Dermis microvascular lymphatic vessel endothelial cell (primary cell): ENCODE data around the gene ATAD3A. TPM values are rescaled to one million over a fixed set of nuclear protein-coding genes. Genes with fewer than 3 reads are reported as not detected.
"Not testable (repeated sequence)": the region's sequence is repeated elsewhere in the genome, so short reads cannot be mapped to it uniquely, and the experiment has no call there.

ENCODE experiments used
- DNase-seq, 2 donors: peaks; one replicate each; pipeline versions ENCODE4 v3.0.0 to v3.0.0-alpha.2; 2010; ENCODE audit warnings: low read depth in 2 of 2
- total RNA-seq: library from RNA; depleted of rRNA; stranded (reverse); fragments of >200 nt; gene quantifications from 2 replicates; pipeline ENCODE4 v1.2.1, GENCODE V29; 2014

ATAD3A gene
- 25.0 and 27.4 TPM in 2 replicates for total RNA-seq

DNA sequence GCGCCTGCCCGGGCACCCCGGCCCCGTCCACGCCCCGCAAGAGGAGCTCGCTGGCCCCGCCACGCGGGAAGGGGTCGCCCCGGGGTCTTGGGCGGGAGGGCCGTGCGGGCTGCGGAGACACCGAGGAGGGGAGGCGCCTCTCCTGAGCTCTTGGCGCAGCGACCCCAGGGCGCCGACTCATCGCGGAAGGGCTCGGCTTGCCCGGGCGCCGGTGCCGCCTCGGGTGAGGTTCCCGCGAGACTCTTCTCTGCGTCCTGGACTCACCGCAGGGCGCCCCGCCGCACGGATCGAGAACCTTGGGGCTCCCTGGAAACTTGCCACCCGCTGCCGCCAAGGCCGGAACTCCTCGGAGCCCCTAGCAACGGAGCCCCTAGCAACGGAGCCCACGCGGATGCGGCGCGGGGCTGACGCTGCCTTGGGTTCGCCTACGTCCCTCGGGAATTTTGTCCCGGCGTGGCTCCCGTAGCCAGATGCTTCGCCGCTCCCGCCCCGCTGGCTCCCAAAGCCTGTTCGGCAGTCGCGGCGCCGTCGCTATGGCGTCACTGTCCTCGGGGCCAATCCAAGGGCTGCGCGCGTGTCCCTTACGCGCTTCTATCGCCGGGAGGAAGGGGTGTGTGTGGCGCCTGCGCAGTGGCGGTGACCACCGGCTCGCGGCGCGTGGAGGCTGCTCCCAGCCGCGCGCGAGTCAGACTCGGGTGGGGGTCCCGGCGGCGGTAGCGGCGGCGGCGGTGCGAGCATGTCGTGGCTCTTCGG is at the start of gene ATAD3A:
ATAD3A (plus strand) TSS at position 630 of the 753 bp plus-strand sequence; CDS start at position 737, 107 bp downstream.
- DNase-seq: peak; percentile 96 to 99

DNA sequence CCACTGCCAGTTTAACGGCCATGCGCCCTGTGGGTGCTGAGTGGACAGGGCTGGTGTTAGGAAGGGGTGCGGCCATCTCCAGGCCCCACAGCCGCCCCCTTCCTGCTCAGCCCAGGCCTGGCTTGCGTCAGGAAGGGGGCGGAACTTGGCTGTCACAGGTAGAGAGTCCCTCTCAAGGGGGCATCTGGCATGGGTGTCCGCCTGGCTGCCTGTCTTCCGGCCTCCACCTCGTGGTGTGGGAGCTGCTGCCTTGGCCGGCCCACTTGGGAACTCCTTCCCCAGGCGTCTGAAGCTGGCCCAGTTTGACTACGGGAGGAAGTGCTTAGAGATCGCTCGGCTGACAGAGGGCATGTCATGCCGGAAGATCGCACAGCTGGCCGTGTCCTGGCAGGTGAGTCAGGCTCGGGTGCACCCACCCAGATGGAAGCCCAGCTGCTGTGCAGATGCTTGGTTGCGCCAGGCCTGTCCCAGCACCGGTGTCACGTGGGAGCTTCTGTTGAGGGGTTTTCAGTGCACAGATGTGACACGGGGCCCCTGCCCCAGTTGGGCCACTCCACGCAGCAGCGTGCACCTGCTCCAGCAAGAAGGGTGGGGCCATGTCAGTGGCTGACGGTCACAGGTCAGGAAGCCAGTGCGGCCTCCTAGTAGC is 49.5 kb upstream of the ATAD3A start:
- DNase-seq: peak; percentile 7 to 20

DNA sequence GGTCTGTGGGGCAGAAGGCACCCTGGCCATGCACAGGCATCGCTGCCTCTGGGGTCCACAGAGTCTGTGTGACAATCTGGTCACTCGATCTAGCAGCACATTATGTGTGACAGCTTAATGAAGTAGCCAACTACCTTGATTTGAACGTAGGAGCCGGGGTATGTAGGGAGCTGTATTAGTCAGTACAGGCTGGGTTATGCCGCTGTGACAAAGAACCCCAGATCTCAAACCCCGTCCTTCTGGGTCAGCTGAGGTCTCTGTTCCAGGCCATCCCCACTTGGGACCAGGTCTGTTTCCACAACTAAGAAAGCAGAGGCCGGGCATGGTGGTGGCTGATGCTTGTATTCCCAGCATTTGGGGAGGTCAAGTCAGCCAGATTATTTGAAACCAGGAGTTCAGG is 48.6 kb upstream of the ATAD3A start:
- no peak for DNase-seq

DNA sequence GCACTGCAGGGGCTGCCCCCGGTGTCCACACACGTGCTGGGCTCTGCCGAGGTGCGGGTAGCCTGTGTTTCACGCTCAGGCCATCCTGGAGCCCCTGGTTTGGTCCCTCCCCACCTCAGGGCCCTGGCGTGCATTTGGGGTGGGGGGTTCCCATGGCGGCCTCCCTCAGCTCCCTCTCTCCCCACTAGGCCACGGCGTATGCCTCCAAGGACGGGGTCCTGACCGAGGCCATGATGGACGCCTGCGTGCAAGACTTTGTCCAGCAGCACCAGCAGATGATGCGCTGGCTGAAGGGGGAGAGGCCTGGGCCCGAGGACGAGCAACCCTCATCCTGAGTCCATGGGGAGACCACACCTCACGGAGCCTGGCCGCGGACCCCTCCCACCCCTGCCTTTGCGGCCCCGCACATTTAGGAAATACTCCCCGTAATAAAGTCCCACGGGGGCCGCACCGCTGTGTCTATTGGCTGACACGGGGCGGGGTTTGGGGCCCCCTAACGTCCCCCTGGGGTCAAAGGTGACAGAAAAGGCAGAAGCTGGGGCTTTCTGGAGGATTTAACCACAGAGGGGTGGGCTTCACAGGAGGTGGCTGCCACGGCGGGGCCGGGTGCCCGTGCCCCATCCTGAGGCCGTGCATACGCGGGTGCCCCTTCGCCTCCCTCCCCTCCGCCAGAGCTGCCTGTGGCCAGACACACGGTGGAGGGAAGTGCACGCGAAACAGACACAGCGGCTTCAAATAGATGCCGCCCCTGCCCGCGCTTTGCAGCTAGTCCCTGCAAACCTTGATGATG is 43.6 kb upstream of the ATAD3A start:
- DNase-seq: not testable (repeated sequence)

DNA sequence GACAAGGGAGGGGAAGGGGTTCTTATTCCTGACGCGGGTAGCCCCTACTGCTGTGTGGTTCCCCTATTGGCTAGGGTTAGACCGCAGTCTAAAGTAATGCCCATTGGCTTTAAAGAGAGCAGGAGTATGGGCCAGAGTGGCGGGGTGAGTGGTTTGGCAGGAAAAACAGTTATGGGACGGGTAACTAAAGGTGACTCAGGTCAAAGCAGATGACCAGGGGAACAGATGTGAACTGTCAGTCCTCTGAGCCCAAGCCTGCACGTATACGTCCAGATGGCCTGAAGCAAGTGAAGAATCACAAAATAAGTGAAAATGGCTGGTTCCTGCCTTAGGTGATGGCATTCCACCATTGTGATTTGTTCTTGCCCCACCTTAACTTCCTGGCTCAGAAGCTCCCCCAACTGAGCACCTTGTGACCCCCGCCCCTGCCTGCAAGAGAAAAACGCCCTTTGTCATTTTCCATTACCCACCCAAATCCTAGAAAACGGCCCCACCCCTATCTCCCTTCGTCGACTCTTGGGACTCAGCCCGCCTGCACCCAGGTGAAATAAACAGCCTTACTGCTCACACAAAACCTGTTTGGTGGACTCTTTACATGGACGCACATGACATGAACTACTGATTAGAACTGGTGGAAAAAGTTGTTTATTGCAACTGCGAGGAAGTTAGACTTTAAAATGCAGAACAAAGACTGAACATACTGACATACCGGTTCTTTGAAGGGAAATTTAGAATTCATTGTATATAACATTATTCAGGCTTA is 41.2 kb upstream of the ATAD3A start:
- no peak for DNase-seq

DNA sequence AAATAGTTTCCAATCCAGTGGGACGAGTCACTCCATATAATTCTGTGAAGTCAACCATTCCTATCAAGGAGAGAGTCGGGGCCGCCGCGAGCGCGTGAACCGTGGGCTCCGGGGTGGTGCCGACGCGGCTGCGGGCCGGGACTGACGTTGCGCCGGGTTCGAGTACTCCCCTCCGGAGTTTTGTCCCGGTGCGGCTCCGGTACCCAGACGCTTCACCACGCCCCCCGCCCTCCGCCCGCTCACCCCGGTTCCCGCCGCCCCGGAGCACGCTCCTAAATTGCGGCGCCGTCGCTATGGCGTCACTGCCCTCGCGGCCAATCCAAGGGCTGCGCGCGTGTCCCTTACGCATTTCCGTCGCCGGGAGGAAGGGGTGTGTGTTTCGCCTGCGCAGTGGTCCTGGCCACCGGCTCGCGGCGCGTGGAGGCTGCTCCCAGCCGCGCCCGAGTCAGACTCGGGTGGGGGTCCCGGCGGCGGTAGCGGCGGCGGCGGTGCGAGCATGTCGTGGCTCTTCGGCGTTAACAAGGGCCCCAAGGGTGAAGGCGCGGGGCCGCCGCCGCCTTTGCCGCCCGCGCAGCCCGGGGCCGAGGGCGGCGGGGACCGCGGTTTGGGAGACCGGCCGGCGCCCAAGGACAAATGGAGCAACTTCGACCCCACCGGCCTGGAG is 40.4 kb upstream of the ATAD3A start, which contains the start of gene ATAD3B:
ATAD3B (plus strand) TSS at position 377 of the 664 bp plus-strand sequence; CDS start at position 497, 120 bp downstream.
- DNase-seq: peak; percentile 84 to 95

DNA sequence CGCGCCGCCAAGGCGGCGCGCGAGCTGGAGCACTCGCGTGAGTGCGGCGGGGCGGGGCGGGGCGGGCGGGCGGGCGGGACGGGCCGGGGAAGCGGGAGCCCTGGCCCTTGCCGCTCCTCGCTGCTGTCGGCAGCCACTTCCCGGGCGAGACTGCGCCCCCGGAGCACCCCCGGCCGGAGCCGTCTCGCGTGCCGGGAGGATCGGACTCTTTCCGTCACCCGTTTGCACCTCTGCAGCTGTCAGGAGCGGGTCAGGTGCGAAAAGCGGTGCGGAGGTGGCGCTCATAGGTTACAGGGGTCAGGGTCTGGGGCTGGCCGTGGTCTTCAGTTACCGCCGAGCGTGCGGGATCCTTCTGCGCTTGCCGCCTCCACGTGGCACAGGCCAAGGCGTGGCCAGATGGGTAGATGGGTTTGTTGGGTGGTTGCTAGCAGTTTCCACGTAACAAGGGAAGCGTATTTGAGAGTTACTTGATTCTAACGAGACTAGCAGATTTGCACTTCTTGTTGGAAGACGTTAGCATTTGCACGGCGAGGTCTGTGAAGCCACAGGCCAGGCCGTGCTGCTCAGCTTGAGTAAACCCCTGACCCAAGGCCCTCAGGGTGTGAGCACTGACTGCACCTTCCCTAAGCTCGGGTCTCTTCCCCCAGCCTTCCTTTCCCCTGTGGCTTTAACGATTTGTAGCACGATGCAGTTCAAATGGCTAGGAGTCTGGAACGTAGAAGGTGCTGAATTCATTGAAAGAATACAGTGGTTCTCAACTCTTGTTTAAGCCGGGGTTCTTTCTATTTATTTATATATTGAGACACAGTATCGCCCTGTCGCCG is 39.7 kb upstream of the ATAD3A start:
- DNase-seq: peak in 1 of 2 donors; percentile 6

DNA sequence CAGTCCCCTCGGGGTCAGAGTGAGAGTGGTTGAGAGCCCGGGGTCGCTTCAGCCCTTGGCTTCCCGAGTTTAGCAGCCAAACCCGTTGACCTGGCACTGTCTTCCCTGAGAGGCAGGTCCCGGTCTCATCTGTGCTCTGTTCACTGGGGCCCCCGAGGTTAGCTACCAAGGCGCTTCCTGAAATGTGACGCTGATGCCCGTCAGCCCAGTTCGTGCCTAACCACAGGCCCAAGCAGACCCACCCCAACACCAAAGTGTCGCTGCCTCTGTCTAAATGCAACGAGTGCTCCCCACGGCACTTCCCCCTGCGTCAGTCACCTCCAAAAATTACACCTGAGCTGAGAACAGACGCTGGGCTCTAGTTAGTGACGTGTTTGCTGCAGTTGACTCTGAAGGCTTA is 36.0 kb upstream of the ATAD3A start:
- not testable (repeated sequence) for DNase-seq

DNA sequence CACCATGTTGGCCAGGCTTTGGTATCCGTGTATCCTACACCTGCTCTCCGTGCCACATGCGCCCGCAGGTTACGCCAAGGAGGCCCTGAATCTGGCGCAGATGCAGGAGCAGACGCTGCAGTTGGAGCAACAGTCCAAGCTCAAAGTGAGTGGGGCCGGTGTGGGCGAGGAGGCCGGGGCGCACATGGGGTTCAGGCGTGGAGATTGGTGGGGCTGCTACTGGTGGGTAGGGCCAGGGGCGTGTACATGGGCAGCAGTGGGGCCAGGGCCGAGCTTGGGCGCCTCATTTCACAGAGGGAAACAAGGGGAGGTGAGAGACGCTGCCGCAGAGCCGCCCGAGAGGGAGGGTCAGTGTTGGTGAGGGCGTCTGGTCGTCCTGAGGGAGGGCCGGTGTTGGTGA is 34.8 kb upstream of the ATAD3A start:
- DNase-seq: no peak

DNA sequence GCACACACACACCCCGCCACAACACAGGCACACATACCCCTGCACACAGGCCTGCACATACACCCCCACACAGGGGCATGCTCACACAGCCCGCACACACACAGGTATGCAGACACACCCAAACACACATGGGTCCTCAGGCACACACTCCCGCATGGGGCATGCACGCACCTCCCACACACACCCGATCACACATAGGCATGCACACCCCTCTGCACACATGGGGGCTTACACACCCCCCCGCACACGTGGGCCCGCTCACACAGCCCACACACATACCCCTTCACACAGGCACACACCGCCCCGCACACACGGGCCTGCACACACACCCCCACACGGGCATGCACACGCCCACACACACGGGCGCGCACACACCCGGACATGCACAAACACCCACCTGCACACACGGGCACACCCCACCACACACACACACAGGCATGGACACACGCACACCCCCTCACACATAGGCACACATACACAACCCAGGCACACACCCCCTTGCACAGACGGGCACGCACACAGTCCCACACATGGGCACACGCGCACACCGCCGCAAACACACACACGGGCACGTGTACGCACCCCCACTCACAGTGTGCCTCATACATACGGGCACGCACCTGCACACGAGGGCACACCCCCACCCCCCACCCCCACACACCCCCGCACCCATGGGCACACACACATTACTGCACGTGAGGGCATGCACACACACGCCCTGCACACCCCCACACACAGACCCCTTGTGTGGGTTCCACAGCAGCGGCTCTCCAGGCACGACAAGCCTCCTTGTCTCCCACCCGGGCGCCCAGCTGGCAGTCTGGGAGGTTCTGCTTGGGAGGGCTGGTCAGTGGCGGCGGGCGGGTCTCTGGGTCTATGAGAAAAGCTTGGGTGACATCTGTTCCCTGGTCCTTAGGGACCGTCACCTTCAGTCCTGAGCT is 32.1 kb upstream of the ATAD3A start:
- DNase-seq: no peak

DNA sequence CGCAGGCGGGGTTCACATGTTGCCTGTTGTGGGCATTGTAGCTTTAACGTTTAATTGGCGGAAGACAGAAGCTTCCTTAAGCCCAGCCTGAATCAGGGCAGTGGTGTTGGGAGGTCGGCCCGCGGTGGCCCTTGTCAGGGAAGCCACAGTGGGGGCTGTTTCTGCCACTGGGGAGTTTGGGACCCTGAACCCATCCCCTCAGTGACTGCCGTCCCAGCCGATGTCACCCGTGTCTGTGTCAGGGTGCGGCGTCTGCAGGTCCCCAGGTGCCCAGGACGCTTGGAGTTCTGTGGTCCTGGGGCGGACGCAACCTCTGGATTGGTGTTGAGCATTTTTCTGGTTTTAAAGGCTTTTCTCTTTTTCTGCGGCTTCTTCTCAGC is 31.5 kb upstream of the ATAD3A start:
- DNase-seq: not testable (repeated sequence)

DNA sequence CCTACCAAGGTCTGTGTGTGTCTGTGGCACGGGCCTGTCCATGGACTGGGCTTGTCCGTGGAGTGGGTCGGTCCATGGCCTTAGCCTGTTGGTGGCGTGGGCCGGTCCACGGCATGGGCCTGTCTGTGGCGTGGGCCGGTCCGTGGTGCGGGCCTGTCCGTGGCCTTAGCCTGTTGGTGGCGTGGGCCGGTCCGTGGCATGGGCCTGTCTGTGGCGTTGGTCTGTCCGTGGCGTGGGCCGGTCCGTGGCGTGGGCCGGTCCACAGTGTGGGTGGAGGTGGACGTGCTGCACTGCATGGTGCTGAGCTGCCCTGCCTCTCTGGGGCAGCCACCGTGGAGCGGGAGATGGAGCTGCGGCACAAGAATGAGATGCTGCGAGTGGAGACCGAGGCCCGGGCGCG is 30.2 kb upstream of the ATAD3A start:
- not testable (repeated sequence) for DNase-seq

DNA sequence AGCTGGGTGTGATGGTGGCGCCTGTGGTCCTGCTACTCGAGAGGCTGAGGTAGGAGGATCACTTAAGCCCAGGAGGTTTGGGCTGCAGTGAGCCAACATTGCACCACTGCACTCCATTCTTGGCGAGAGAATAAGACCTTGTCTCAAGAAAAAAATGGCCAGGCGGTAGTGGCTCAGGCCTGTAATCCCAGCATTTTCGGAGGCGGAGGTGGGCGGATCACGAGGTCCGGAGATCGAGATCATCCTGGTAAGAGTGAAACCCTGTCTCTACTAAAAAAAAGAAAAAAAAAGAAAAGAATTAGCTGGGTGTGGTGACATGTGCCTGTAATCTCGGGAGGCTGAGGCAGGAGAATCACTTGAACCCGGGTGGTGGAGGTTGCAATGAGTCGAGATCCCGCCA is 29.1 kb upstream of the ATAD3A start:
- no peak for DNase-seq

DNA sequence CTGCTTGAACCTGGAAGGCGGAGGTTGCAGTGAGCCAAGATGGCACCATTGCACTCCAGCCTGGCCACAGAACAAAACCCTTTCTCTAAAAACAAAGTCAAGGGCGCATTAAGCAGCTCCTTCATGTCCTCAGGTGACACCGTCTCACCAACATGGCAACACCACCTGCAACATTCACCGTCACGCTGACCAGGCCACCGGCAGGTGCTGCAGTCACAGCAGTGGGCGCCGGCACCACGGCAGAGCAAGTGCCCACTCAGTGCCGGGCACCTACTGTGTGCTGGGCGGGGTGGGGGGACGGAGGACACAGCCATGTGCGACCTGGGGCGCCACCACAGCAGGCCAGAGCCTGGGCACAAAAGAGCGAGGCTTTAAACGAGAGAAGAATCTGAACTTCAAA is 28.2 kb upstream of the ATAD3A start:
- no peak for DNase-seq

DNA sequence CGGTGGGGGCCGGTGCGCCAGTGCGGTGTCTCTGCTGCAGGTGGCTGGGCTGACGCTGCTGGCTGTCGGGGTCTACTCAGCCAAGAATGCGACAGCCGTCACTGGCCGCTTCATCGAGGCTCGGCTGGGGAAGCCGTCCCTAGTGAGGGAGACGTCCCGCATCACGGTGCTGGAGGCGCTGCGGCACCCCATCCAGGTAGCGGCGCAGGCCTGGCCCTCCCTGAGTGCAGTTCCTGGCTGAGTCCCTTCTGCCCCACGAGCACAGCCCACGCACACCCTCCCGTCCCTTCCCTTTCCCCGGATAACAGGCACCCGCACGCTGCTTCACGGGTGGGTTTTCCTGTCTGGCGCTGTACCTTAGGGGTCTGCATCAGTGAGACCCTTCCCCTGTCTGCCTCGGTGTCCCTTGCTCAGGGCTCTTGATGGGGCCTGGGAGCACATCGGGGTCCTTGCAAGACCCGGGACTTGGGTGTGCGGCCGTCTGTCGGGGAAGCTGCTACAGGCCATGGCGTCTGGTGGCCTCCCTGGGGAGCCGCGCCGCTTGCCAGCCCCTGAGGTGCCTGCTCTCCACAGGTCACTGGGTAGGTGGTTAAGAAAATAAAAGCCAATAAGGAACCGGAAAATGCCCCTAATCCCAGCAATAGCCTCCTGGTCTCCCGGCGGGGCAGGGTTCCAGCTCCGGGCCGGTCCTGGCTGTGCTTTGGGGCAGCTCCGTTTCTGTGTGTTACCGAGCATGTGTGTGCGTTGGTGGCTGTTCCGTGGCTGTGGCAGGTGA is 26.8 kb upstream of the ATAD3A start:
- DNase-seq: not testable (repeated sequence)

DNA sequence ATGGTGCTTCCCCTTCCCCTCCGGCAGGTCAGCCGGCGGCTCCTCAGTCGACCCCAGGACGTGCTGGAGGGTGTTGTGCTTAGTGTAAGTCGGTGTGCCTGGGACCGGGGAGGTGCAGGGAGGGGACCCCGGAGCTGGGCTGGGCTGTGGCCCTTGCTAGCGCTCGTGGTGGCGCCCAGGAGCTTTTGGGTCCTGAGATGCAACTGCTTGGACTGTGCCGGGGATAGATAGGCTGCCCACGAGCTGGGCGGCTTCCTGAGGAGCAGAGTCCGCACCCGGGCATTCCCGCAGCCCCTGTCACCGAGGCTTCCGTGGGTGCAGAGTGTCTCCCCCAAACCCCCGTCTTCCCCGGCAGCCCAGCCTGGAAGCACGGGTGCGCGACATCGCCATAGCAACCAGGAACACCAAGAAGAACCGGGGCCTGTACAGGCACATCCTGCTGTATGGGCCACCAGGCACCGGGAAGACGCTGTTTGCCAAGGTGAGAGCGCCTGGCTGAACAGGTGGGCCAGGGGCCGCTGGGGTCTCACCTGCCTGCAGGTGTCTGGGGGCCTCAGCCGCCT is 26.1 kb upstream of the ATAD3A start:
- DNase-seq: not testable (repeated sequence)

DNA sequence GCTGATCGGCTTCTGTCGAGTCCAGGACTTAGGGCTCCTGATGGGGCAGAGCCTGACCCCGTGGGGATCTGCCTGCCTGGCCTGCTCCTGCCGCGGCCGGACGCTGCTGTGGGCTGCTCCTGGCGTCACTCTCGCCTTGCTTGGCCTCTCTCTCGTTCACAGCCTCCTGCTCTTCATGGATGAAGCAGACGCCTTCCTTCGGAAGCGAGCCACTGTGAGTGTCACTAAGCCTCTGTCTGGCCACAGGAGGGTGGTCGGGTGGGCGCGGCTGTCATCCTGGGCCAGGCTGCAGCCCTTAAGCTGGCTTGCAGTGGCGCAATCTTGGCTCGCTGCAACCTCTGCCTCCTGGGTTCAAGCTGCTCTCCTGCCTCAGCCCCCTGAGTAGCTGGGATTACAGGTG is 24.3 kb upstream of the ATAD3A start:
- DNase-seq: no peak

DNA sequence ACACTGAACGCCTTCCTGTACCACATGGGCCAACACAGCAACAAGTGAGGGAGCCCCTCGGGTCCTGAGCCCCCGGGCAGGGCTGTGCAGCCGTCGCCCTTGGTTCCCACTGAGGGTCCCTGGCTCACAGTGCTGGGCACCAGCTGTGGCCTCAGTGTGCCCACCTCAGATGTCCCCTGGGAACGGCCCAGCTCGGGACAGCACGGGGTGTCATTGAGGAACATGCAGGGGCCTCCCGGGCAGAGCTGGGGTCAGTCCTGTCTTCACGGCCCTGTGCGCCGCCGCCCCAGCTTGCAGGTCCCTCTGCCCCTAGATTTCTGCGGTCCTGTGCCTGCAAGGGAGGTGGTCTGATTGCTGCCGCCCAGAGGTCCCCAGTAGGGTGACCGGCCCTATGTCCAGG is 22.7 kb upstream of the ATAD3A start:
- no peak for DNase-seq
